Stimulated activated CD8-positive, alpha-beta memory T cell treated with anti-CD3 and anti-CD28 coated beads, Interleukin-15, amount 100 ng/mL, for 1 hour (primary cell): ENCODE measurements around the gene NCOA4.
"Not testable (repeated sequence)": the region's sequence is repeated elsewhere in the genome, so short reads cannot be mapped to it uniquely, and the experiment has no call there.

Source experiments
- DNase-seq: peaks from one replicate; pipeline ENCODE4 v3.0.0-alpha.2; 2020; ENCODE audit warnings: low read depth

NCOA4 gene

GRCh38 chr10:46052057-46052790 is 21.8 kb upstream of the NCOA4 start:
- DNase-seq: no peak

DNA sequence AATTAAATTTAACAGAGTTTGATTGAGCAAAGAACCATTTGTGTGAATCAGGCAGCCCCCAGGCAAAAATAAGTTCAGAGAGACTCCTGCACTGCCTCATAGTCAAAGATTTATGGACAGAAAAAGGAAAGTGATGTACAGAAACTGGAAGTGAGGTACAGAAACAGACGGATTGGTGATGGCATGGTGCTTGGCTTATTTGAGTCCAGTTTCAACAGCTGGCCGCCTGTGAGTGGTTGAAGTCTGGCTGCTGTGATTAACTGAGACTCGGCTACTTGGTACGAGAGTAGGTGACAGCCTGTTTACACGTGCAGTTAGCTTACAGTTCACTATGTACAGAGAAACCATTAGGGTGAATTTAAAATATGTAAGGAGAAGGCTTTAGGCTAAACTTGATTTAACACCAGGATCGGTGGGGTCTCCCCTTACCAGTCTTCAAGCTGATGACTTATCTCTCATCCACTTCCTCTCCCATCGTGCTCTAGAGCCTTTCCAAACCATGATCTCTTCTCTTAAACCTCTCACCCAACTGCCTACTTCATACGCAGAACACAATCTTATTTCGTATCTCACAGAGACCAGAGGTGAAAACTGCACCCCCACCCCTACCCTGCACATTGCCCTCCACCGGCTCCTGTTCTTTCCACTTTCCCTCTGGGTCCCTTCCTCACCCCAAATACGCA is 20.7 kb upstream of the NCOA4 start:
- DNase-seq: no peak

- not testable (repeated sequence) for DNase-seq
Measured at GRCh38 chr10:46049497-46049831, 19.0 kb upstream of the NCOA4 start.

GRCh38 chr10:46048152-46048551 is 17.7 kb upstream of the NCOA4 start:
- DNase-seq: no peak

DNA sequence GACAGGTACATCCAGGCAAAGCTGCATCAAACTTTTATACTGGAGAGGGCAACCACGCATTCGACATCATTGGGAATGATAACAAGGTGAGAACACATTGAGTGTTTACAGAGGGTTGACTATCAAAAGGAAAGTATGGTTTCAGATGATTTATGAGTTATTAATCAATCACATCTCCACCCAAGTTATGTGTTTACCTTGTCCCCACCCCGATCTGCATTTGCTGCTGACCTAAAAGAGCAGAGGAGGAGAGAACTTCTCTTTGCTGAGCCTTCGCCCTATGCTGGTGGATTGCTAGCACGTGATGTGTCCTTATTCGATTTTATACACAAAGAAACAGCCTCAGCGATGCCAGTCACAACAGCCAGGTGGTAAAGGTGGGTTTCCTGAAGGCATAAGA is 15.8 kb upstream of the NCOA4 start, which contains the start of gene MSMB:
Gene MSMB (minus strand): TSS at position 9 of the 400 bp plus-strand sequence. CDS start 32 bp downstream, outside the sequence.
- no peak for DNase-seq

DNA sequence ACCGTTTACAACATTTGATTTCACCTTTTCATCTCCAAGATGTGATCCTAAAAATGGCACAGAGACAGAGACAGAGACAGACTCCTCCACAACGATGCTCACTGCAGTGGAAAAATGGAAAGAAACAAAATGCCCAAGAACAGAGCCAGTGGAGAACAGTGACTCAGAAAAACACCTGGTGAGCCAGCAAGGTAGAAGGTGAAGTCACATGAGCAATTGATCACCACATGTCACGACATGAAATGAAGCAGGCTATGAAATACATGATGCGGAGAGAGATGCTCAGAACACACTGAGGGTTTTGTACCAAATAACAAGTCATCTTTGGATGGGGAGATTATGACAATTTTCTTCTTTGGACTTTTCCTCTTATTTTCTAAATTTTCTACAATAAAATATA is 12.1 kb upstream of the NCOA4 start:
- no peak for DNase-seq

GRCh38 chr10:46040004-46040403 is 9.6 kb upstream of the NCOA4 start:
- DNase-seq: no peak

GRCh38 chr10:46037107-46037825 is 6.8 kb upstream of the NCOA4 start:
- DNase-seq: no peak

DNA sequence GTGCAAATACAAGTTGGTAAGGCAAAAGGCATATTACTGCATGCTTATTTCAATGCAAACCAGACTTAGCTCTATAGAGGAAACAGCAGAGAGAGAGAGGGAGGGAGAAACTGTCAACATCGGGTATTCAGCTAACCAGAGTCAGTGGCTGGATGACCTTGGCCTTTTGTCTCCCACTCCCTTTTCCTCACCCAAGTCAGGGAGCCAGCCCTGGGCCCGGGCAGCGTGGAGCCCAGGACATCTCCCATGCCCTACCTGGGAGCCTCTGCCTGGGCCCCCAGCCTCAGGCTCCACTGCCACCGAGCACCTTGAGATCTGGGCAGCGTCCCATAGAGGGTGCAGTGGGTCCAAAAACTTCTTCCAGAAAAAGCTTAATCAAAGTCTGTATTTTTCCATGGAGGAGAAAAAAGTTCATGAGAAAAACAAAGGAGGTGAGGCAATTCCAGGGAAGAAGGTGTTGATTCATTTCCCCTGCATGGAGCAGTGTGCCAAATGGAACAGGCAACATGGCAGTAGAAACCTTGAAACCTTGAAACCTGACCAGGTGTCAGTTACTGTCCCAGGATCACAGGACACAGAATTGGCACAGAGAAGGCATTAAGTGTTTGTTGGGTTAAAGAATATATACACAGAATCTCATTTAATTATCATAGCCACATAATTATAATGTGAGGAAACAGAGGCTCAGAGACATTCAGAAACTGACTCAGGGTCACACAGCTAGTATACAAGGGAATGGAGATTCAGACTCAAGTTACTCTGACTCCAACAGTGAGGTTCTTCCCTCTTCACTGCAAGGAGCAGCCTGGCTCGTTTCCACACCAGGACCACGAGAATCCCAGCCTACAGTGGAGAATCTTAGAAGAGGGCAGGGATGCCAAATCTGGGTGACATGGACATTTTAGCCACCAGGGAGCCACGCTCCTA is 5.8 kb upstream of the NCOA4 start:
- DNase-seq: no peak

GRCh38 chr10:46033602-46034011 is 3.2 kb upstream of the NCOA4 start:
- no peak for DNase-seq

GRCh38 chr10:46031648-46032532 is 1.5 kb upstream of the NCOA4 start:
- DNase-seq: no peak

- DNase-seq: no peak
Measured at GRCh38 chr10:46029461-46030030, 877 bp downstream of the NCOA4 start.

DNA sequence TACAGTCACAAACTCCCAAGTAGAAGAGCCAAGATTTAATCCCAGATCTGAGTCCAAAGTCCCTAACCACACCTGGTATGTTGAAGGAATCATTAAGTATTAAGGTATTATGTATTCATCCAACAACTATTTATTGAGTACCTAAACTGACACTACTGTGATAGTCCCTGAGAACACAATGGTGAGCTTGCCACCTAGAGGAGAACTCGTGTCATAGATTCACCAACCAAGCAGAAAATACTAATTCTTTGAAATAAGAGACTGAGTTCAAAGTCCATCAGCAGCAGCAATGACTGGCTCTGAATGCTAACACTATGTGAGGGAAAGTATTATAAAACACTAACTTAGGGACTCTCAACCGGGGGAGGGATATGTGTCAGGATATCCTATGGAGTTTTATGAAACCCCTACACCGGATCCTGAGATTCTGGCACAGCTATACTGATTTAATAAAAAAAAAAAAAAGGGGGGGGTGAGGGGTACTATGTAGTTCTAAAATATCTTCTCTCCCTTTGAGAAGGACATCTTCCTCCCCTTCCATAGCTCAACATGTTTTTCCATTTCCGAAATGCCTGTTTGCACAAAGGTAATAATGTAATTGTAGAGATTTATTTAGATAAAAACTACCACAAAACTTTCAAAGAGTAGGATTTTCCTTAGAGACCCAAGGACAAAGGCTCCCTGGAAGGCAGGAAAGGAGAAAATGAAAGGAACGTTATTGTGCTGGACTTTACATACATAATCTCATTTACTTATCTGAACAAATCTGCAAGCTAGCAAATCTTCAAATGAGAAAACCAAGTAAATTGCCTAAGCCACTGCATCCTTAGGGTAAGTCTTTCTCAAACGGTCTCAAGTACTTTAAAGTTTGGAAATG is 1.6 kb downstream of the NCOA4 start:
- DNase-seq: no peak

- DNase-seq: no peak
Measured at GRCh38 chr10:46026106-46026505, 4.3 kb downstream of the NCOA4 start.

GRCh38 chr10:46025406-46025805 is 5.0 kb downstream of the NCOA4 start:
- DNase-seq: no peak

DNA sequence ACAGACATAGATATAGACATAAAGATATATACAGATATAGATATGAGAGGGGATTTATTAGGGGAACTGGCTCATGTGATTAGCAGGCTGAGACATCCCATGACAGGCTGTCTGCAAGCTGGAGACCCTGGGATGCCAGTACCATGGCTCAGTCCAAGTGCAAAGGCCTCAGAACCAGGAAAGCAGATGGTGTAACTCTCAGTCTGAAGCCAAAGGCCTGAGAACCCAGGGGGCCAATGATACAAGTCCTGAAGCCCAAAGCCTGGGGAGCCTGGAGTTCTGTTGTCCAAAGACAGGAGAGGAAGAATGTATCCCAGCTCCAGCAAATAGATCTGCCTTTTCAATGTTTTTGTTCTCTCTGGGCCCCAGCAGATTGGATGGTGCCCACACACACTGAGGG is 5.5 kb downstream of the NCOA4 start:
- DNase-seq: no peak

GRCh38 chr10:46022978-46023702 is 7.3 kb downstream of the NCOA4 start:
- DNase-seq: peak; percentile 54

GRCh38 chr10:46020344-46020657 is 10.1 kb downstream of the NCOA4 start:
- DNase-seq: no peak
